ENCODE measurements around the gene APBA1. TPM values are rescaled to one million over a fixed set of nuclear protein-coding genes. Genes with fewer than 3 reads are reported as not detected.

APBA1 gene
- total and polyA plus RNA-seq, 2 donors (not counting 3 experiments of a cell fraction or from before 2014, with no cell fraction given): 6.1 to 11.3 TPM

DNA sequence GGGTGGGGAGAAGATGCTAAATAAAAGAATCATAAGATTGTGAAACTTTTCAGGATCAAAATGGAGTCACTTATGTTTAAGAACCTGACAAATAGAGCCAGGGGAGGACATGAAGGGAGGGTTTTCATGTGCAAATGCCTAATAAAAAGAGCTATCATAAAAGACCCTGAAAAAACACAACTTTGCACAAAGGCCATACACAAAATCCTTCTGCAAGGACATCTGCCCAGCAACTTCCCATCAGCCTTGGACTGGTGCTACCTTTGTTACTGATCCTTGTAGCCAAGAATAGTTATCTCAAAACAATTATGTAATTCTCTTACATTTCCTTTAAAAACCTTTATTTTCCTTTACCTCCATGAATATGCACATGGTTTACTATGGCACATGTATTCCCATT lies 63.0 kb downstream of the APBA1 start:
- Histone ChIP-seq H2AFZ (ENCODE audit: low read depth, low read length) (no peak overlapping the region), H3K4me3 (replicated peaks in 1 of 3; ENCODE audit: insufficient read depth in 1 of 3, low read depth in 1 of 3, low read length in 3 of 3) (no peak overlapping the region), H4K20me1 (replicated peaks; ENCODE audit: control insufficient read depth, extremely low read depth, insufficient read depth, low read length) (no peaks in the 10 kb centered on the region), H3K9me1 (replicated peaks; ENCODE audit: control insufficient read depth, extremely low read depth, insufficient read depth, low read length) (no peaks in the 10 kb centered on the region), H3K79me2 (ENCODE audit: control insufficient read depth, insufficient read depth, low read length) (no peaks in the 10 kb centered on the region), H3K27ac (ENCODE audit: insufficient read depth, low read depth, low read length) (no peak overlapping the region), H3K27me3 (ENCODE audit: control insufficient read depth in 2 of 2, insufficient read depth in 2 of 2, low read length in 2 of 2) (no peaks in the 10 kb centered on the region), H3K36me3 (ENCODE audit: control insufficient read depth in 2 of 2, extremely low read depth in 1 of 2, insufficient read depth in 2 of 2, low read length in 2 of 2) (no peaks in the 10 kb centered on the region), H3K4me1 (ENCODE audit: control insufficient read depth, extremely low read depth, insufficient read depth, low read length) (peaks cover 13% of the 10 kb centered on the region), H3K9ac (replicated peaks; ENCODE audit: extremely low read depth, insufficient read depth, low read length) (no peak overlapping the region), H3K4me2 (ENCODE audit: insufficient read depth, low read length) (no peak overlapping the region), H3K9me3 (replicated peaks; ENCODE audit: control insufficient read depth, insufficient read depth, low read length) (no peaks in the 10 kb centered on the region)
- dilution Hi-C loops (cut with MboI; ENCODE audit: extremely low pct_ligation_motif_present, low sequenced_read_pairs): no loop called here
- intact Hi-C loops (cut with micrococcal nuclease): no loop called here
- FAIRE-seq: no peak
- POLR2A ChIA-PET: no interaction called here
- CTCF ChIA-PET: no interaction called here
- no TSS peak for BruUV-seq (replicated peaks)
- DNase-seq (ENCODE audit: low read depth, low spot score): no peak
- TF ChIP-seq GATA2 (IDR thresholded peaks at IDR 0.05; ENCODE audit: insufficient read depth, insufficient read length, low read depth, low read length): no peak
- TF ChIP-seq JUN (IDR thresholded peaks at IDR 0.05; ENCODE audit: borderline replicate concordance, insufficient read depth, insufficient read length, low read depth): no peak
- no peak for TF ChIP-seq POLR2AphosphoS5 (IDR thresholded peaks at IDR 0.05; ENCODE audit: insufficient read depth, low read depth, low read length)
- no peak for TF ChIP-seq POLR2A (IDR thresholded peaks at IDR 0.05; ENCODE audit: low read depth, low read length)
- no peak for TF ChIP-seq MYC (IDR thresholded peaks at IDR 0.05; ENCODE audit: low read depth, low read length)
- no peak for TF ChIP-seq MAX (IDR thresholded peaks at IDR 0.05; ENCODE audit: insufficient read depth, insufficient read length)
- TF ChIP-seq CTCF (IDR thresholded peaks at IDR 0.05; ENCODE audit: extremely low read depth in 1 of 2, insufficient read depth in 1 of 2, low read depth in 1 of 2, low read length in 2 of 2): no peak
- no peak for TF ChIP-seq FOS (IDR thresholded peaks at IDR 0.05; ENCODE audit: borderline replicate concordance, insufficient read depth, low read length)
- TF ChIP-seq EZH2 (IDR thresholded peaks at IDR 0.05; ENCODE audit: borderline replicate concordance, low read depth, low read length, severe bottlenecking): no peak
